HG03457 (cell line): ENCODE results near the gene TGFBRAP1.

Experiments
- ATAC-seq: cut with Tn5 transposase; IDR thresholded peaks from one replicate; pipeline ENCODE4 v1.9.1; 2021; ENCODE audit warnings: moderate number of reproducible peaks; ENCODE audit not compliant: unreplicated experiment

Gene TGFBRAP1

GRCh38 chr2:105239924-105240323 lies 89.6 kb downstream of the TGFBRAP1 start:
- ATAC-seq = no peak

- no peak for ATAC-seq
Observed at GRCh38 chr2:105238664-105239240, 90.8 kb downstream of the TGFBRAP1 start.

- ATAC-seq = no peak
Observed at GRCh38 chr2:105237045-105237765, 92.3 kb downstream of the TGFBRAP1 start.

GRCh38 chr2:105236060-105236424 lies 93.5 kb downstream of the TGFBRAP1 start:
- no peak for ATAC-seq

GRCh38 chr2:105235388-105236059 lies 94.0 kb downstream of the TGFBRAP1 start:
- no peak for ATAC-seq

- no peak for ATAC-seq
Observed at GRCh38 chr2:105231232-105231619, 98.3 kb downstream of the TGFBRAP1 start.

GRCh38 chr2:105224444-105224843 lies 105.1 kb downstream of the TGFBRAP1 start:
- no peak for ATAC-seq

- ATAC-seq = no peak
Observed at GRCh38 chr2:105220604-105221003, 108.9 kb downstream of the TGFBRAP1 start.

- ATAC-seq = no peak
Observed at GRCh38 chr2:105215586-105216192, 113.8 kb downstream of the TGFBRAP1 start.
